Testis (tissue), 3 donors: ENCODE measurements around the gene RASA2. TPM values are rescaled to one million over a fixed set of nuclear protein-coding genes. Genes with fewer than 3 reads are reported as not detected.

Experiments used
- DNase-seq: peaks from one replicate; pipeline ENCODE4 v3.0.0-alpha.2; 2019
- H3K27ac ChIP-seq, 2 donors: fragments of 200-600 bp; sonication (generic); one replicate each; pipeline ENCODE4 v1.5.1; 2019
- H3K27me3 ChIP-seq: fragments of 200-600 bp; sonication (generic); one replicate; pipeline ENCODE4 v1.5.1; 2019
- H3K36me3 ChIP-seq: fragments of 200-600 bp; sonication (generic); one replicate; pipeline ENCODE4 v1.5.1; 2017; ENCODE audit warnings: low read depth; ENCODE audit errors: missing control alignments
- H3K4me1 ChIP-seq: fragments of 200-600 bp; sonication (generic); one replicate; pipeline ENCODE4 v1.5.1; 2019
- H3K4me3 ChIP-seq, 2 donors: fragments of 200-600 bp; sonication (generic); one replicate each; pipeline ENCODE4 v1.5.1; 2017 to 2019
- H3K9me3 ChIP-seq: fragments of 200-600 bp; sonication (generic); one replicate; pipeline ENCODE4 v1.5.1; 2017
- POLR2A ChIP-seq: fragments of 450-650 bp; IDR thresholded peaks from one replicate; pipeline ENCODE4 v1.6.1; 2017; ENCODE audit warnings: antibody characterized with exemption, mild to moderate bottlenecking, moderate library complexity
- WGBS, 2 donors: methylation state at CpG; one replicate each; pipeline ENCODE4 v1.1.5; 2018; 5-methylcytosine and 5-hydroxymethylcytosine counted together
- intact Hi-C: fragments of 100-400 bp; cut with DNase I; formaldehyde crosslinking; loops from one replicate; pipeline ENCODE4 v1.15.1; 2023; ENCODE audit warnings: low total_unique reads
- polyA plus RNA-seq: library from polyadenylated mRNA; stranded (reverse); fragments of 350-450 nt; fragmentation: Illumina TruSeq; extraction: RNeasy Lipid Tissue Mini Kit (QIAGEN cat#74804); gene quantifications from one replicate; pipeline ENCODE4 v1.2.3, GENCODE V29; 2014; ENCODE audit warnings: low read depth, low replicate concordance; ENCODE audit not compliant: insufficient read depth
- total RNA-seq, 2 donors: library from RNA; depleted of rRNA; stranded (reverse); fragments of >200 nt; gene quantifications; one replicate each; pipeline ENCODE4 v1.2.3, GENCODE V29; 2016
- TF ChIP-seq, protein P1 (sequence below), 3 experiments: fragments of 450-650 bp in 2 of 3; fragments of 200-600 bp in 1 of 3; sonication (generic) in 1 of 3; IDR thresholded peaks; one replicate each; pipeline ENCODE4 v1.5.1; 2016 to 2019; ENCODE audit warnings: antibody characterized with exemption in 3 of 3, mild to moderate bottlenecking in 2 of 3, moderate library complexity in 1 of 3

RASA2 gene
- total and polyA plus RNA-seq, 3 donors from 2014 or later, result 16.2 to 18.3 (median 18.2) TPM

DNA sequence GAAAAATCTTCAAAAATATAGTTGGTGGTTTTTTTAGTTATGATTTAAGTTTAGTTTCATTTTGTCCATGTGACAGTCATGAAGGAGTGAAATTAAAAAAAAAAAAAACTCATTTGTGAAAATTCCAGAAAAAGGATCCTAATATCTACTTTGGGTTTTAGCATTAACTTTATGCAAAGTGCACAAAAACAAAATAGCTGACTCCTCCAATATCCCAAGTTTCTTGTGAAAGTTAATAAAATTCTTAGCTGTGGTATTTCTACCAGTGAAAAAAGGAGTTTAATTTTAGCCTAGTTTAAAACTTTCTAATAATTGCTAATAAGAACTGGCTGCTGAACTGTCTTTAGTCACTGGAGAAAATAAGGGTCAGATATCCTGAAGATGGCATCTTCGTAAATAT lies 40.8 kb upstream of the RASA2 start:
- 92 to 98% methylated on average over 1 of the region's 1 CpG for WGBS, 2 donors
- H3K4me3 ChIP-seq, result no peak overlapping the region
- peaks cover 15% of the 10 kb centered on the region for H3K4me1 ChIP-seq
- intact Hi-C loops, result no loop called here
- no peaks in the 10 kb centered on the region for H3K36me3 ChIP-seq
- DNase-seq, result no peak
- H3K27ac ChIP-seq, result no peak overlapping the region
- H3K9me3 ChIP-seq, result no peaks in the 10 kb centered on the region
- H3K27me3 ChIP-seq, result no peaks in the 10 kb centered on the region
- TF ChIP-seq, protein P1, sequence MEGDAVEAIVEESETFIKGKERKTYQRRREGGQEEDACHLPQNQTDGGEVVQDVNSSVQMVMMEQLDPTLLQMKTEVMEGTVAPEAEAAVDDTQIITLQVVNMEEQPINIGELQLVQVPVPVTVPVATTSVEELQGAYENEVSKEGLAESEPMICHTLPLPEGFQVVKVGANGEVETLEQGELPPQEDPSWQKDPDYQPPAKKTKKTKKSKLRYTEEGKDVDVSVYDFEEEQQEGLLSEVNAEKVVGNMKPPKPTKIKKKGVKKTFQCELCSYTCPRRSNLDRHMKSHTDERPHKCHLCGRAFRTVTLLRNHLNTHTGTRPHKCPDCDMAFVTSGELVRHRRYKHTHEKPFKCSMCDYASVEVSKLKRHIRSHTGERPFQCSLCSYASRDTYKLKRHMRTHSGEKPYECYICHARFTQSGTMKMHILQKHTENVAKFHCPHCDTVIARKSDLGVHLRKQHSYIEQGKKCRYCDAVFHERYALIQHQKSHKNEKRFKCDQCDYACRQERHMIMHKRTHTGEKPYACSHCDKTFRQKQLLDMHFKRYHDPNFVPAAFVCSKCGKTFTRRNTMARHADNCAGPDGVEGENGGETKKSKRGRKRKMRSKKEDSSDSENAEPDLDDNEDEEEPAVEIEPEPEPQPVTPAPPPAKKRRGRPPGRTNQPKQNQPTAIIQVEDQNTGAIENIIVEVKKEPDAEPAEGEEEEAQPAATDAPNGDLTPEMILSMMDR (IDR thresholded peaks at IDR 0.05), result no peak
- TF ChIP-seq POLR2A, result no peak

DNA sequence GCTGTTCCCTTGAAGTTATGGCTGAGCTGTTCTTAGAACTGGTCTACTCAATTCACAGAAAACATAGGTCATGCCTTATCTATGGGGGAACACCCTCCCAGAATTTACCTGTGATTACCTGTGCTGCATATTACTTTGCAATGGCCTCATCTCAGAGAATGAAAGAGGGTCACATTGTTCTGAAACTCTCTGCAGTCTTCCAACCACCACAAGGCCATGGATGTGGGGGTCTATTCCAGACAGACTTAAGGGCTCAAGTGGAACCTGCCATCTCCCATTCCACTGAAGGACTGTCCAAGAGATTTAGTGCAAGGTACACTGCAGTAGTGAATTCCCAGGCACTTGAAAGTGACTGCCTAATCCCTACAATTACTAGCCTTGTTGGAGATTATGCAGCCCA lies 40.1 kb upstream of the RASA2 start:
- Histone ChIP-seq H3K9me3 (no peaks in the 10 kb centered on the region), H3K36me3 (no peaks in the 10 kb centered on the region), H3K4me3 (no peak overlapping the region), H3K4me1 (peaks cover 12% of the 10 kb centered on the region), H3K27ac (no peak overlapping the region), H3K27me3 (no peaks in the 10 kb centered on the region)
- TF ChIP-seq POLR2A, result no peak
- TF ChIP-seq, protein P1 (IDR thresholded peaks at IDR 0.05), result no peak
- intact Hi-C loops, result no loop called here
- no peak for DNase-seq

DNA sequence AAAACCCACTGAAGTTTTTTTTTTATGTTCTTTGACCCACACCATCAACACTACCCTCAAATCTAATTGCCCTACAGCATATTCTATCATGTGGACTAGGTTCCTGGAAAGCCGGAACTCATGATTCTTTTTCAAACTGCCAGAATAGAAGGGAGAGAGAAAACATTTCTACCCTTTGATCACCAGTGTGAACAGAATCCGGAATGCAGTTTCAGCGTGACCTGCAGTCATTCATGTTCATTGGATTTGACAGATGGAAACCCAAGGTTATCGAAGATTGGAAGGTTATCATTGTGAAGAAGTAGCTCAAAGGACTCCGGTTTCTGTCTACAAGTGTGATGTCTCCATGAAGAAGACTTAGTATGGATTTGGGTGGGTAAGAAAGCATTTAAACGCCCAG lies 39.4 kb upstream of the RASA2 start:
- H3K36me3 ChIP-seq, result no peaks in the 10 kb centered on the region
- intact Hi-C loops, result no loop called here

DNA sequence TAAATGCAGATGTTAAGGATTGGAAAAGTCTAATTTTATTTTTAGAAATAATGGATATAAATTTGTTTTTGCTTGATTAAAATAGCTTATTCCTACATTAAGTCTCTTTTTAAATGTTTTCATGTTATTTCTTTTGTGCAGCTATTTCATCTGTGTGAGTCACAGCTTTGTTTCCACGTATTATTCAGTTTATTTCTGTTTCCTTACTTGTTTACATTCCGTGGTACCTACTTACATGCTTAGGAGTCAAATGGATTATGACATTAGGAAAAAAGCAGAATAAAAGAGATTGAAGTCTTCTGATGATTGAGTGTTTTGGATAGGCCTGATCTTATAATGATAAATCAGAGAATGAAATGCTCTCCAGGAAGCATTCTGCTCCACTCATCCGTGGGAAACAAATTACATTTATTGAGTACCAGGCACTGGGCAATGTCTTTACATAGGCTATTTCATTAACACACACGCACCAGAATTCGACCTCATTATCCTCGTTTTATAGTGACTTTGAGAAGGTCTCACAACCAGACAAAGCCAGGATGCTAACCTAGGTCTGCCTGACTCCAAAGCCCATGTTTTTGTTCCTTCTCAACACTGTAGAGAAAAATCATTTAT lies 38.1 kb upstream of the RASA2 start:
- Histone ChIP-seq H3K27me3 (no peaks in the 10 kb centered on the region), H3K9me3 (no peaks in the 10 kb centered on the region), H3K27ac (no peak overlapping the region), H3K4me3 (no peak overlapping the region), H3K4me1 (peaks cover 13% of the 10 kb centered on the region), H3K36me3 (no peaks in the 10 kb centered on the region)
- DNase-seq, result no peak
- intact Hi-C loops, result no loop called here
- TF ChIP-seq POLR2A, result no peak
- TF ChIP-seq, protein P1 (IDR thresholded peaks at IDR 0.05), result no peak
- WGBS, 2 donors, result 74 to 78% methylated on average over 6 of the region's 6 CpGs

More for the DNA sequence above, 39.4 kb upstream of the RASA2 start:
- no peak overlapping the region for H3K27ac ChIP-seq
- DNase-seq, result no peak
- no peaks in the 10 kb centered on the region for H3K27me3 ChIP-seq
- 75 to 85% methylated on average over 6 of the region's 6 CpGs for WGBS, 2 donors
- H3K4me1 ChIP-seq, result peaks cover 13% of the 10 kb centered on the region
- TF ChIP-seq, protein P1 (IDR thresholded peaks at IDR 0.05), result no peak
- no peak for TF ChIP-seq POLR2A
- no peaks in the 10 kb centered on the region for H3K9me3 ChIP-seq
- no peak overlapping the region for H3K4me3 ChIP-seq

DNA sequence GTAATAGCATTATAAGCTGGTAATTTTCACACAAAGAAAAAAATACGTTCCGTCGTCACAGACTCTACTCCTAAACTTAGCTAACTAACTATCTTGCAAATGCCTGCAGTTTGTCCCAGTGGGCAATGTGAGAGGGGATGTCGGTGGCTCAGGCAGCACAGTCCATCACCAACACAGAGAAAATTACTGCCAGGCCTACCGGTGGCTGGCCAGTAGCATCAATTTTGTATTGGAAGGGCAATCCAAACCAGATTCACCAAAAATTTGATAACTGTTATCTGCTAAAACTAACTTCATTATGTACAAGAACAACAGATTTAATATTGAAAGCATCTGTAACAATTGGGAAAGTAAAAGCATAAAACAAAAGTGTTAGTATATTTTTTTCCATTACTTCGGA lies 37.4 kb upstream of the RASA2 start:
- Histone ChIP-seq H3K4me1 (peaks cover 13% of the 10 kb centered on the region), H3K27ac (no peak overlapping the region), H3K4me3 (no peak overlapping the region), H3K36me3 (no peaks in the 10 kb centered on the region), H3K9me3 (no peaks in the 10 kb centered on the region), H3K27me3 (no peaks in the 10 kb centered on the region)
- WGBS, 2 donors, result 67 to 70% methylated on average over 6 of the region's 6 CpGs
- TF ChIP-seq POLR2A, result no peak
- TF ChIP-seq, protein P1 (IDR thresholded peaks at IDR 0.05), result no peak
- no peak for DNase-seq
- intact Hi-C loops, result no loop called here
